GM21825 (cell line): Measurements from ENCODE around the gene C1RL.

Source experiments
- ATAC-seq: cut with Tn5 transposase; IDR thresholded peaks from one replicate; pipeline ENCODE4 v1.9.1; 2021; ENCODE audit warnings: mild to moderate bottlenecking, moderate library complexity; ENCODE audit not compliant: unreplicated experiment

C1RL gene

DNA sequence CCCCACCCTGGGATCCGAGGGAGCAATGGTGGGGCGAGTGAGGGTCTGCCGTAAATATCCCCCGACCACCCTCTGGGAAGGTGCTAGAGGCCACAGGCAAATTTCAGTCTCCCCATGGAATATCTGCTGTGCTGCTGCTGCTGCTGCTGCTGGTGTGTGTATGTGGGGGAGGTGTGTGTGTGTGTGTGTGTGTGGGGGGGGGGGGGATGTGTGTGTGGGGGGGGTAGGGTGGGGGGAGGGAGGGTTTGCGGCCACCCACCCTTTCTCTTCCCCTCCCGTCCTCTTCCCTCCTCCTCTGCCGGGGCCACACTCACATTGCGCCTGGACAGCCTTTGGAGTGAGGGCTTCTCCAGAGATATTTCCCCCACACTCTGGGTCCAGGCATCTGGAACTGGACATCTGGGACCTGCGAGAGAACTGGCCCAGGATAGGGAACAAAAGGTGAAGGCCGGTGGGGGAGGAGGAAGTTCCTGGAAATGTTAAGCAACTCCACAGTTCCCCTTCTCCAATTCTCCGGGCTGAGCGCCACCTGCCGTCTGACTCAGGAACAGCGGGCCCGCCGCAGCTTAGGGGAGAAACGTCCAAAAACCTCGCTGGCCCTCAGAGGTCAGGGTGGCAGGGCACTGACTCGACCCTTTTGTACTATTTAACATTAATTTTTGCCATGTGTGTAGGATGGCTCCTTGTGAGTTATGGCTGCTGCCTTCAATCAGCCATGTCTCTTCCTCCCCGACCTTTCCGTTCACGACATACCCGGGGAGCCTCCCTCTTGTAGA lies at the start of gene C1RL:
TSS of gene C1RL (minus strand) at position 419 of the 776 bp plus-strand sequence. CDS start at position 385, 34 bp downstream.
- ATAC-seq: no peak

DNA sequence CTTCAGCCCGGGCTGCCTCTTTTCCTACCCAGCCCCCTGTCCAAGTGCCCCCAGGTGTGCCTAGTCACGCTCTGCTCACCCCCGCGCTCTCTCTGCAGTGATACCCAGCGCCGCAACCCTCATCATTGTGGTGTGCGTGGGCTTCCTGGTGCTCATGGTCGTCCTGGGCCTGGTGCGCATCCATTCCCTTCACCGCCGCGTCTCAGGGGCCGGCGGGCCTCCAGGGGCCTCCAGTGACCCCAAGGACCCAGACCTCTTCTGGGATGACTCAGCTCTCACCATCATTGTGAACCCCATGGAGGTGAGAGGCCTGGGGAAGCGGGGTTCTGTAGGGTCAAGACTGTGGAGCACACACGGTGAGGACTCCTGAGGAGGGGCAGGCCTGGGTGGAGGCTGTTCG lies 48.4 kb upstream of the C1RL start:
- no peak for ATAC-seq

DNA sequence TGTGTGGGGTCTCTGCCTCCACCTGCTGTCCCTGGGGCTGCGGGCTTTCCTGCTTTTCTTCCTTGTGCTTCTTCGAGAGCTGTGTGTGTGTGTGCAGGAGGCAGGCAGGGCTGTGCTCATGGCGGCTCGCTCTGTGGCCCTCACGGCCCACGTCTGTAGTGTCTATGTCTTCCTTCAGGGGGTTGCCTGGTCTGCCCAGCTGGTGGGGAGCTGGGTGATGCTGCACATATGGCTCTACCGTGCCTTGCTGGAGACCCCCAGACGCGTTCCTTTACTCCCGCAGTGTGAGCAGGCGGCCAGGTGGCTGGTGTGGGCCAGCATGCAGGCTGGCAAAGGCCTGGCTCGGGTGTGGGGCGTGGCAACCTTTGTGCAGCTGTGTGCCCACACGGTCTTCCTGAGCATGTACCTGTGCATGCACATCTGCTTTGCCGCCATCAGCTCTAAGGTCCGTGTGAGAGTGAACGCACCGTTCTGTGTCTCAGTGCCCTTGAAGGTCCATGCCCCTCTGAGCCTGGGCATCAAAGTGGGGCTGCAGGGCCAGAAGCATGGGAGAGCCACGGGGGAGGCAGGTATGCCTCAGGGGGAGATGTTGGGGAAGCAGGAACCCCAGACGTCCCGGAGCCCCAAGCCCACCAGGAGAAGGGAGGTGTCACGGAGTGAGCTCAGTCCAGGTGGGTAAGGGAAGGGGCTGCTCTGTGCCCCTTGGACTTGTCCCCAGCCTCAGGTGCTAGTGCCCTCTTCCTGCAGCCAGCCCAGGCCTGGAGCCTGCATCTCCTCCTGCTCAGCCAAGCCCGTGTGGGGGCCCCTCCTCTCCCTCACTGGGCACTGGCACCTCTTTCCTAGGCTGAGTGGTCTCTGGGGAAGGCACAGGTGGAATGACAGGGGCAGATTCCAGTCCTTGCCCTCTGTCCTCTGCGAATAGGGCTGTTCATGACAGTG lies 47.5 kb upstream of the C1RL start:
- ATAC-seq: no peak

DNA sequence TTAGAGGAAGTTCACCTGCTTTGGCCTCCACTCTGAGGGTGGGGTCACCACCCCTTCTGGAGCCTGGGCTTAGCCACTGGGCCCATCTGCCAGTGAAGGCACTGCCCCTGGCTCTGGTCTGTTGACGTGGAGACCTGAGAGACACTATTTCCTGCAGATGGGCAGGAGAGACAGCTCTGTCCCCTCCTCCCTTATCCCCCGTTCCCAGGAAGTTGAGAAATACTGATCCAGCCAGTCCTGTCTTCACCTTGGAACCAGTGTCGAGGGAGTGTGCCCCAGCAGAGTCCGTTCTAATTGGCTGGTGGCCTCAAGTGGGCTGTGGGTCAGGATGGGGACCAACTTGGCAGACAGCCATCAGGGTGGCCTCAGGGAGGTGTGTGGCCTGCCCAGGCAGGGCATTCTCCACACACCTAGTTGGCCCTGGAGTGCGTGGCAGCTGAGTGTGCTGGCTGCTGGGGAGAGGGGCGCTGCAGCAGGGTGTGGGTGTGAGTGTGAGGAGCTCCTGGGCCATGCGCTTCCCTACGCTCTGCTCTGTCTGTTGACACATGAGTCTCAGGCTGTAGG lies 46.5 kb upstream of the C1RL start:
- ATAC-seq: no peak

DNA sequence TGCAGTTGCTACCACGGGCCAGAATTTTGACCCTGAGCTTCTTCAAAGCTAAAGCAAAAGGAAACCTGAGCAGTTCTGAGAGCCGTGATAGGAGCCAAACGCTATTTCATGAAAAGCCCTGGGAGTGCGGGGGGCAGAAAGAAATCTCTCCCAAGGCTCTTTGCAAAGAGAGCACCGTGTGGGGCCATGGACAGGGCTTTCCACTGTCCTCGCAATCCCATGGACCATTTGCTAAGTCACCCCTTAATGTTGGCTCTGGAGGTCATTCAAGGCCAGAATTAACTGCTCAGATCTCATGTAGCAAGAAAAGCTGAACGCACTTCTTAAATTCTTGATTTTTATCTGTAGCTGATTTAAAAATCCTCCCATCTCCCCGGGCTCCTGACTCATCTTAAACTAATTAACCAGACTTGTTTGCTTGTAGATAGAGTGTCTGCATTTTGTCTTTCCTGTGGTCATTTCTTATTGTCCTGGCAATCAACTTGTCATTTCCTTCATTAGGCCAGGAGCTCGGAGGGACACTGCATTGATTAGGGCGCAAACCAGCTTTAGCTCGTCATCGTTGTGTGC lies 46.0 kb upstream of the C1RL start:
- ATAC-seq: no peak

GRCh38 chr12:7154042-7154441 lies 45.0 kb upstream of the C1RL start:
- no peak for ATAC-seq

DNA sequence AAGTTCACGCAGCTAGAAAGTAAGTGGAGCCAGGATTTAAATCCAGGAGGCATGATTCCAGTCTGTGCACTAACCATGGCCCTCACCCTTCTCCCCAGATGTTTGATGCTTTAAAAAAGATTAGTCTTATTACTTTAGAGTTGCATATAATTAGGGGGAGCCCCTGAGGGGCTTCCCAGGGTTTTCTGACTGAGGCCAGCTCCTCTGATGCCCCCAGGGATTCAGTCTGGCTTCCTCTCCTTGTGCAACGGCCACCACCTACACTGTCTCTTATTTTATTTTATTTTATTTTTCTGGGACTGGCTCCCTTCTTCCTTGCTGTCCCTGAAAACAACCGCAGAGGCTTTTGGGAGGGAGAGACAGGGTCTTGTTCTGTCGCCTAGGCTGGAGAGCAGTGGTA lies 43.8 kb upstream of the C1RL start:
- no peak for ATAC-seq

DNA sequence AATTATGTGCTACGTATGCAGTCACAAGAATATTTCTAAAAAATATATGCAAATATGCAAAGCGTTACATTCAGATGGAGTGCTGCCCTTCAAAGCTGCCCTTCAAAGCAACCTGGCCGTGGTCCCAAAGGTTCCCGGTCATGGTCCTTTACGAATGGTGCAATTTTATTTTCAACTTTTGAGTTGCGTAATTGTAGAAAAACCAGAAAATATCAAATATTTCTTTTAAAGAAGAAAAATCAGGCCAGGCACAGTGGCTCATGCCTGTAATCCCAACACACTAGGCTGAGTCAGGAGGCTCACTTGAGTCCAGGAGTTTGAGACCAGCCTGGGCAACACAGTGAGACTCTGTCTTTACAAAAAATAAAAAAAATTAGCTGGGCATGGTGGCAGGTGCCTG lies 42.5 kb upstream of the C1RL start:
- ATAC-seq: no peak

DNA sequence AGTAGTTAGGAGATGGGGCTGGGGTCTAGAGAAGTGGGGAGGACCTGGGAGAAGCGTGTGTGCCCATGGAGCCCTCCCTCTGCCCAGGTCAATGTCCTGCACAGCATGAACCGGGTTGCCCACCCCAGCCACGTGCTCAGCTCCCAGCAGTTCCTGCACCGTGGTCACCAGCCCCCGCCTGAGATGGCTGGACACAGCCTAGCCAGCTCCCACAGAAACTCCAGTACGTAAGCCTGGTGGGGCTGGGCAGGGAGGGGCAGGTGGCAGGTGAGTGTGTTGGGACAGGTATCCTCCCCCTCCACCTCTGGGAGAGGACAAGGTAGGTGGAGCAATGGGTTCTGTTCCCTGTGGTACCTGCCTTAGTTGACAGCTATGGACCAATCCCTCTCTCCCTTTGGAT lies 41.8 kb upstream of the C1RL start:
- ATAC-seq: no peak

DNA sequence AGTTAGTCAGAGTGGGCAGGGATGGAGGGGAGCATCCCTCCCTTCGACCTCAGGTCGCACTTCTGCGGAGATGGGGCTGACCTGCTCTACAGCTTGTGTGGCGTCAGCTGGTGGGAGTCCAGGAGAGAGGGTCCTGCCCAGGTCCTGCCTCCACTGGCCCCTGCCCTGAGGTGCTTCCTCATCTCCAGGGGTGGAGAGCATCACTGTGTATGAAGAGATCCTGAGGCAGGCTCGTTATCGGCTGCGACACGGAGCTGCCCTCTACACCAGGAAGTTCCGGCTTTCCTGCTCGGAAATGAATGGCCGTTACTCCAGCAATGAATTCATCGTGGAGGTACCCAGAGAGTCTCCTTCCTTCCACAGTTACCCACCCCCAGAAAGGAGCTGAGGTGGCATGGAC lies 41.3 kb upstream of the C1RL start:
- no peak for ATAC-seq

DNA sequence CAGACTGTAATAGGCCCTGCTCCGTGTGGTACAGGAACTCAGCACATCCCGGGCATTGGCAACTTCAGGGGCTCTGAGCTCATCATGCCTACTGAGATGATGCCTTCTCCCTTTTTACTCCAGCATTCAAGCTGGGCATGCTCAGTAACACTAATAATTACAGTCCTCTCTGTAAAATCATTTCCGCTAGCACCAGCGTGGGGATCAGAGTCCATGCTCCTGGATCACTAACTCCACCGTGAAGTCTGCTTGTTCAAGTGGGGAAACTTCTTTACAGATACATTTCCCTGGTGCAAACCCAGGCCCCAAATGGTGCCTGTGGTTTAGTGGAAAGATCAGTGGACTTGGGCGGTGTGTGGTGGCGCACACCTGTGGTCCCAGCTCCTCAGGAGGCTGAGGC lies 37.9 kb upstream of the C1RL start:
- ATAC-seq: no peak

- ATAC-seq: no peak
Observed at GRCh38 chr12:7146228-7146627, 37.2 kb upstream of the C1RL start.

DNA sequence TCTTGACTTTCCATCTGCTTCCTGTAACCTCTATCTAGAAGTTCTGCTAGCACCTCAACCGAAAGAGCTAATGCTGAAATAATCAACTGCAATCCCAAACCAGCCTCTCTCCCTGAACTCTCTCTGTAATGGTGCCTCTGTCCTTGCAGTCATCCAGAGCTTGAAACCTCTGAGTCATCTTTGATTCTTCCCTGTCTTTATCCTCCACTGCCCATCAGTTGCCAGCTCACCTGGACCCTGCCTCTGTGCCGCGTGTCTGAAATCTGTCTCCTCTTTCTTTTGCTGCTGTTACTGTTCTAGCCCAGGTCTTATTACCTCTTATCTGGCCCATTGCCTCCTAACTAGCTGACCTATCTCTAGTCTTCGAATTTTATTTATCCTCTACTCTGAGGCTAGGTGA lies 36.7 kb upstream of the C1RL start:
- ATAC-seq: no peak

DNA sequence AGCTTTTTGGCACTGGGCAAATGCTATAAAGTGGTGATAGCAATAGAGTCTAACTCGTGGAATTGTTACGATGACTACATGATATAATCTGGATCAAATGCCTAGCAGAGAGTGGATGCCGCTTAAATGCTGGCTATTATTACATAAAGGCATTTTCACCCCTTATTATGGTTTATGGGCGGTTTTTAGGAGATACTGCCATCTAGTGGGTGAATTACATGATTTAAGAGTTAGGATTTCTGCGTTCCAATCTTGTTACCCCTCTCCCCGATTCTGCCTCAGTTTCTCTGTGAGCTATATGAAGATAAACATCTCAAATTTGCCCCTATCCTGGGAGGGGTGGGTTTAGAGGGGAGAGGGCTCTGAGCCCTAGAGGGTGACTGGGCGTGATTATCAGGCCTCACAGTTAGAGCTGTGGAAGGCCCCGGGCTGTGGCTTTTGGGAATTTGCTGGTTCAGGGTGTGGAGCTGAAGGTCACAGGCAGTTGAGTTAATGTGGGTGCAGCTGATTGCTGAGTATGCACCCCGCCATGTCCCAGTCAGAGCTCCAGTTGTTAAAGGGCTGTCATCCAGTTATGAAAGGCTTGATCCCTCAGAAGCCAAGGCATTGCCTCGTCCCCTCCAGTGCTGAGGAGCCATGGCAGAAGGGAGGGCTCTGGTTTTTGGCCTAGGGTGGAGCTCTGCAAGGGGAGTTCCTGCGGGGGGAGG lies 35.6 kb upstream of the C1RL start:
- ATAC-seq: no peak

DNA sequence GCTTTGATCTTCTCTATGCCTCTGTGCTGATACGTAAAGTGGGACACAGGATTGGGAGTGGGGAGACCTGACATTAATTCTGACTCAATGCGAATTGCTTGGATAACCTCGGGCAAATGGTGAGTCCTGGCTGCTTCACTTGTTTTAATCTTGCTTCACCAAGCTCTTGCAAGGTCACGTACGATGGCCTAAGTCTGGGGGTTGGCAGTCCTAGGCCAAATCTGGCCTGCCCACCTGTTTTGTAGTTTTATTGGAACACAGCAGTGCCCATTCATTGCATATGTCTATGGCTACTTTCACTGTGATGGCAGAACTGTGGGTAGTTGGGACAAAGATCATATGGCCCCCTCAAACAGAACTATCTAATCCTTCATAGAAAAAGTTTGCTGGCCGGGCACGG lies 34.5 kb upstream of the C1RL start:
- no peak for ATAC-seq

DNA sequence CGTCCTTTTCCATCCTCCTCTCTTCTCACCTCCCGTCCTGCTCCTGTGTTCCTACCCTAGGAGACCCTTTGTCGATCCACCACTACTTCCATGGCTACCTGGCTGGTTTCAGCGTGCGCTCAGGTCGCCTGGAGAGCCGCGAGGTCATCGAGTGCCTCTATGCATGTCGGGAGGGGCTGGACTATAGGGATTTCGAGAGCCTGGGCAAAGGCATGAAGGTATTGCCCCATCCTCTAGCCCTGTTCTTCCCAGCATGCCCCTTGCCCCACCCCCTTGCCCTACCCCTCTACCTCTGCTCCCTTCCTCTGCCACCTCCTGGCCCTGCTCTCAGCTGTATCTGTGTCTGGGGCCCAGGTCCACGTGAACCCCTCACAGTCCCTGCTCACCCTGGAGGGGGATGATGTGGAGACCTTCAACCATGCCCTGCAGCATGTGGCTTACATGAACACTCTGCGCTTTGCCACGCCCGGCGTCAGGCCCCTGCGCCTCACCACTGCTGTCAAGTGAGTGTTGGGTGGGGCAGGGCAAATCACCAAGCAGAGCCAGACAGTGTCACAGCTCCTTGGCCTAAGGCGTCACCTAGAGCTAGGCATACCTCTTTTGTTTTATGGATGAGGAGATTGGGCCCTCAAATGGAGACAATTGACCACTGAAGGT lies 33.9 kb upstream of the C1RL start:
- no peak for ATAC-seq

DNA sequence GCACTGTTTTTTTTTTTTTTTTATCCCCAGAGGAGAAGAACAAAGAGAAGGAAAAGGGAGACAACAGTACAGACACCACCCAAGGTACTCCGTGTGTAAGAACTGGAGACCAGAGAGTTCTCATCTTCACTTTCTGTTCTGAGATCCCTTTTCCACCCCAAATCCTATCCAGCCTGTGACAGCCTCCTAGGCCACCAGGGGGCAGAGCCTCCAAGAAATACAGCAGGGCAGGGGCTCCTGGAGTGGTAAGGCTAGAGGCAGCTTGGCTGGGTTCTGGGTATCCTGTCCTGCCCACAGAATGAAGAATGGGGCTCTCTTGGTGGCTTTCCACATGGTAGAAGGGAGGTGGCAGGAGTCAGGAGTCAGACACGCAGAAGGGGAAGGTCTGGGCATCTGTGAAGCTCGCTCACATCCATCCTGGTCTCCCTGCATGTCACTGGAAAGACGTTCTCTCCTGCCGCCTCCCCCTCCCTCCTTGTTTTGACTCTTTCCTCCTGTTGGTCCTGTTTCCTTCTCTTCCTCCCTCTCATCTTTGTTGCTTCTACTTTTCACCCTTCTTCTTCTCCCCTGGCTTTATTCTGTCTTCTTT lies 33.1 kb upstream of the C1RL start:
- ATAC-seq: peak; percentile 50

DNA sequence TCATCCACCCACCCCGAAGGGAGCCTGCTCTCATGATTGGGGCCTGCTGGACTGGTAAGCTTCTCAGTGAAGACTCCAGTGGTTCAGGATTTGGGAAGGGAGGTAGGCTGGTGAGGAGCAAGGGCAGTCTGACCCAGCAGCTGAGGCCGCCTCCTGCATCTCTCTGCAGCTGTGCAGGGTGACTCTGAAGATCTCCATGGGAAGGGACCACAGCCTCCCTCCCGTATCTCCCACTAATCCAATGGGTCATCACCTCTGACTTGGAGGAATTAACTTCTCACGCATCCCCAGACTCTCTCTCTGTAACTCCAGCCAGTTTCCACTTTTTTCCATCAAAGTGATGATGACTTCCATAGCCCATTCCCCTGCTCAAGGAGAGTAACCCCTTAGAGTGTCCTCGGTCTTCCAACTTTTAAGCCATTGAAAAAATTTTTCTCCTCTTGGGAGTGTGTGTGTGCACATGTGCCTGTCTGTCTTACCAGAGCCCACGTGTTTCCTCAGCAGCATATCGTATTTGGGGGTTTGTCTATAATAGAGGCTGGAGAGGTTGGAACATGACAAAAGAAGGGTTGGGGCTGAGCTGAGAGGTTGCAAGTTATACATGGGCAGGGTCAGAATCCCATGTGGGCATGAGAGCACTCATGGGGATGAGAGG lies 32.5 kb upstream of the C1RL start:
- no peak for ATAC-seq

- ATAC-seq: no peak
Observed at GRCh38 chr12:7139200-7139599, 30.2 kb upstream of the C1RL start.
